HG03095 (cell line): ENCODE data around the gene ZBED4.
"Not testable (repeated sequence)": the region's sequence is repeated elsewhere in the genome, so short reads cannot be mapped to it uniquely, and the experiment has no call there.

Experiments used
- ATAC-seq: cut with Tn5 transposase; IDR thresholded peaks from one replicate; pipeline ENCODE4 v1.9.1; 2021; ENCODE audit warnings: moderate library complexity; ENCODE audit not compliant: unreplicated experiment

Gene ZBED4

DNA sequence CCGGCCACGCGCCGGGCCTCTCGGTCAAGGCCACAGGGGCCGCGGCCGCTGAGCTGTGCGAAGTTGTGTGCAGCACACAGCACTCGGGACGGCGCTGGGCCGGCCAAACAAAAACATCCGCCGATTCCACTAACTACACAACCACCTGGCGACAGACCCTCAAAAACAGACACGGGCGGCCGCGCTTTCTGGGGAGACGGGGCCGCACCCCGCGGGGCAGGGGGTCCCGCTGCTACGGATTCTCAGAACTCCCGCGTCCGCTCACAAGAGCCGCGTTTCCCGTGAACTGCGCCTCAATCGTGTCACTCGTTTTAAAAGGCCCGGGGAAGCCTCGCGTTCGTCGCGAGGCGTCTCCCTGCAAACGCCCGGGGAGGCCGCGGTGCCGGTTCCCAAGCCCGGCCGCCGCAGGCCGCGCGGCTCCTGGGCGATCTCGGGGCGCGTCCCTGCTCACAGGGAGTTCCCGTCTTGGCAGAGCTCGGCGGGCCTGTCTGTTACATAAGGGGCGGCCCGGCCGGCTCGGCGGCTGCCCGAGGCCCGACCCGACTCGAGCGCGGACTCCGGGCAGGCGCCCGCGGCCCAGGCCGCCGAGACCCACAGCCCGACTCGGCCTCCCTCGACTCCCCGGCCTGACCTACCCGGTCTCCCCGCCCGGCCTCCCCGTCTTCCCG lies 26.9 kb upstream of the ZBED4 start:
- ATAC-seq: no peak

DNA sequence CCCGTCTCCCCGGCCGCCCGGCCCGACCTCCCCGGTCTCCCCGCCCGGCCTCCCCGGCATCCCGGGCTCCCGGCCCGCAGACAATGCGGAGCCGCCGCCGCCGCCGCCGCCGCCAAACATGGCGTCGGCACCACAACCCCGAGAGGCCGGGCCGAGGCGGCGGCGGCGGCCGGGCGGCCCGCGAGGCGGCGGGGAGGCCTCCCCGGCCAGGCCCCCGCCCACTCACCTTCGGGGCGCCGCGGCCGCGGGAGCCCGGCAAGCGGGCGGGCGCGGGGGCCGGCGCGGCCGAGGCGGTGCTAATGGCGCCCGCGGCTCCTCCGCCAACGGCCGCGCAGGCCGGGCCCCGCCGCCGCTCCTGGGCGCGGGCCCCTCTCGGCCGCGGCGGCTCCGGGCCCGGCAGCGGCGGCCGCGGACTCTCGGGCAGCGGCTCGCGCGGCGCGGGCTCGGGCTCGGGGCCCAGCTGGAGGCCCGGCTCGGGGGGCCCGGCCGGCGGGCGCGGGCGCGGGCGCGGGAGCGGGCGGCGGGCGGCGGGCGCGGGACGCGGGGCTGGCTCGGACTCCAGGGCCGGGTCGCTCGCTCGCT lies 26.3 kb upstream of the ZBED4 start:
- ATAC-seq: no peak

DNA sequence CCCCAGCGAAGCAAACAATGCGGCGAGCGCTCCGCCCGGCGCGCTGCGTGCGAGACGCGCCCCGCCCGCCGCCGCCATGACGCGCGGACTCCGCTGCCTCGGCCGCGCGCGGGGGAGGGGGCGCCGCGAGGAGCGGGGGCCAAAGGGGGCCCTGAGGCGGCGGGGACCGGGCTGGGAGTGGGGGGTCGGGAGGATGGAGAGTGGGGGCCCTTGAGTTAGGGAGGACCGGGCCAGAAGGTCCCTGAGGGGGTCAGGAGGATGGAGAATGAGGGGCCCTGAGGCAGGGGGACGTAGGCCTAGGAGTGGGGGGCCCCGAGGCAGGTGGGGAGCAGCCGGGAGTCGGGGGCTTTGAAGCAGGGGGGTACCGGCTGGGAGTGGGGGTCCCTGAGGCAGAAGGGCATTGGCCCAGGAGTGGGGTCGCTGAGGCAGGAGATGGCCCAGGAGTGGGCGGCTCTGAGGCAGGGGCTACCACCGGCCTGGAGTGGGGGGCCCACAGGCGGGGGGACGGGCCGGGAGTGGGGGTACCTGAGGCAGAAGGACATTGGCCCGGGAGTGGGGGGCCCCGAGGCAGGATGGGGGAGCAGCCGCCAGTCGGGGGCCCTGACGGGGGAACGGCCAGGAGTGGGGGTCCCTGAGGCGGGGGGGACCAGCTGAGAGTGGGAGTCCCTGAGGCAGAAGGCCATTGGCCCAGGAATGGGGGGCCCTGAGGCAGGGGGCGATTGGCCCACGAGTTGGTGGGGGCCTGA lies 25.6 kb upstream of the ZBED4 start, which contains the start of gene BRD1:
Gene BRD1 (minus strand): TSS at position 21 of the 746 bp plus-strand sequence. CDS start 3,556 bp downstream, outside the sequence.
- no peak for ATAC-seq

DNA sequence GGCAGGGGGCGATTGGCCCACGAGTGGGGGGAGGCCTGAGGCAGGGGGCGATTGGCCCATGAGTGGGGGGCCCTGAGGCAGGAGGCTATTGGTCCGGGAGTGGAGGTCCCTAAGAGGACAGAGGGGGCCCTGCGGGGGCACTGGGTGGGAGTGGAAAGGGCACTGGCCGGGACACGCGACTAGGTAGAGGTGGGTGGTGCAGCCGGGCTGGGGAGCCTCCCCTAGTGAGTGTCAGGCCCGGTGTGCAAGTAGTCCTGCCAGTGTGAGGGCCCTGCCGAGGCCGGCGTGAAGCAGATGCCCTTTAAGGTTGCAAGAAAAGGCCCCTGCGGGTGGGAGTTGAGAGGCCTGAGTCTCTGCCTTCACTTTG lies 25.1 kb upstream of the ZBED4 start:
- no peak for ATAC-seq

DNA sequence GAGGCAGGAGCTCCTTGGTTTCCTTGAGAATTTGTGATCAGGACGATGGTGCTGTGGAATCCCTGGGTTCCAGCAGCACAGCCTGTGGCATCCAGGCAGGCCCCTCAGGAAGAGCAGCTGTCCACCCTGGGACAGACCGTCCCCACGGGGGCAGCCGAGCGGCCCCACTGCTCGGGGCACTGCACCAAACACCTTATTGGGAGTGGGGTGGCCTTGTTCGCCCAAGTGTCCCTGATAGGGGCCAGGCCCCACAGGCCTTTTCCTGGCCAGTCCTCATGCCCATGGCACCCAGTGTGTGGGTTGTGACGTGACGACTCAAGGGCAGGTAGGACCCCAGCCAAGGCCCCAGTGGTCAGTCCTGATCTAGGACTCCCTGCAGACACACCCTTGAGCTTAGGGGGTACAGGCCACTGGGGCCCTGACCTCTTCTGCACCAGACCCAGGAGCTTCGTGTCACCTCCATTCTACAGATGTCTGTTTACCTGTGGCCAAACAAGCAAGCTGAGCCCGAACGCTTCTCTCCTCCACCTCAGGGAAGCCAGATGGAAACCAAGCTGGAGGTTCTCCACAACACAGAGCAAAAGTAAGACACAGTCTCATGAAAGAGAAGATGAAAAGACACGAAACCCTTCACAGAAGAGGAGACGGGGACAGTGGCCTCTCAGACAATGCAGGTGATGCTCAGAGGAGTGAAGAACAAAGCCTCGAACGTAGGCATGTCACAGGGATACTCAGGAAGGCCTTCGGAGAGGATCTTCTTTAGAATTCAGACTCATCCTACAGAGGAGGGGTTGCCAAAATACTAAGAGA lies 24.4 kb upstream of the ZBED4 start:
- no peak for ATAC-seq

DNA sequence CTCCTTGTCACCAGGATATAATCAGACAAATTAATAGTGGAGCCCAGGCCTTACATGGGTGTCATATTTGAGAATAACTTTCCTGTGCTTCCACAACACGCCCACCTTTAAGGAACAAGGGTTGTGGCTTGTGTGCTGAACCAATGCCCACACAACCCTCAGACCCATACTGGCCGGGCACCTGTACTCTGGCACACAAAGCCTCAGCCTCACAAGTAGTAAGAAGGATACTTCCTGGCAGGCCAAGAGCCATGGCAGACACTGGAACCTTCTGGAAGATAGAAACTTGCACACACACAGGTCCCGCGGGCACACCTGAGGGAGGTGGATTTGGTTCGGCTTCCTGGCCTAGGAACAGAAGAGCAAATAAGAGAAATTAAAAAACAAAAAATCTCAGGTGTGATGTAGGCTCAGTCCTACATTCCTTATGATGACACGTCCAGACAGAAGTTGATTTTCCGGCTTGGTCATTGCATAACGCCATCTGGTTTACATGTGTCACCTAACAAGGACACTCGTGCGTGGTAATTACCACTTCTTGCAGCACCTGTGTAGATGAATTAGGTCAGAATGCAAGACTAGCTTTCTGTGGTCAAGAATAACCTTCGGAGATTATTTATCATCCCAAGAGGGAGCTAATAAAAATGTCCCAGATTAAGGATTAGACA lies 20.2 kb upstream of the ZBED4 start:
- ATAC-seq: no peak

DNA sequence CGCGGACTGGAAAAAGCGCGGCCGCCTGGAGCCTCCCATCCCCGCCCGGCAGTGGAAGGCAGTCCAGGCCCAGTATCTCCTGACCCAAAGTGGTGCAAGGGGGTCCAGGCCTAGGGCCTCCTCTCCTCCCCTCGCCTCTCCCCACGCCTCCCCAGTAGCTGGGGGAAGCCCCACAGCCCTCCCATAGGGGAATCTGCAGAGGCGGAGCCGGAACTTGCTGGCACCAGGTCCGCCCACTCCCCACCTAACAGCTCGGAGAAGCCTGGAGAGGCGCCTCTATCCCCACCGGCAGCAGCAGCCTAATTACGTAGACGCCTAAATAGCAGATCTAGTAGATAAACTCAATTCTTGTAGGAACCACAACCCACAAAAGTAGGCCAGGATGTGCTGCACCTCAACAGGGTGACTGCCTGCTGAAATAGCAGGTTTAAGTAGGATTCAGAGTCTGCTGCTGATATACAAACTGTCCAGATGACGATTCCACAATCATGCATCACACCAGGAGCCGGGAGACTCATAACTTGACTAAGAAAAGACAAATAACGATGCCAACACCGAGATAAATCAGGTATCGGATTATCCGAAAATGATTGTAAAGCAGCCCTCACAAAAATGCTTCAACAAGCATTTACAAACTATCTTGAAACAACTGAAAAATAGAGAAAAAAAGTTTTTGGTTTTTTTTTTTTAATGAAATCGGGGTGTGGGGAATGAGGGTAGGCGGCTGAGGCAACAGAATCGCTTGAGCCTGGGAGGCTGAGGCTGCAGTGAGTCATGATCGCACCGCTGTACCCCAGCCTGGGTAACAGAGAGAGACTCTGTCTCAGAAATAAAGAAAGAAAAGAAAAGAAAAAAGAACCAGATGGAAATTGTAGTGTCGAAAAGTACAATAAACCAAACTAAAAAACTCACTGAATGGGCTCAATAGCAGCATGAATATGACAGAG lies 14.6 kb upstream of the ZBED4 start:
- ATAC-seq: peak; percentile 65

DNA sequence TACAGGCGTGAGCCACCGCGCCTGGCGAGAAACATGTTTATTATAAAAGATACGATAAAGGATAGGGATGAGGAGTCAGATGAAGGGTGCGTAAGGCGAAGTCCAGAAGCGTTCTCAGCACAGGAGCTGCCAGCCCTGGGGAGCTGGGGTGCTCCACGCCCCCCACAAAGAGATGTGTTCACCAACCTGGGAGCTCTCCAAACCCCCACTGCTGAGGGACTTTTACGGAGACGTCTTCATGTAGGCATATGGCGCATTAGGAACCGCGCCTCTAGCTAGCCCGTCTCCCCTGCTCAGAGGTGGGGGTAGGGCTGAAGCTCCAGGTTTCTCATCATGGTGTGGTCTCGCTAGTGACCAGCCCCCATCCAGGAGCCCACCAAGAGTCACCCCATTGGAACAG lies 8.4 kb upstream of the ZBED4 start:
- no peak for ATAC-seq

DNA sequence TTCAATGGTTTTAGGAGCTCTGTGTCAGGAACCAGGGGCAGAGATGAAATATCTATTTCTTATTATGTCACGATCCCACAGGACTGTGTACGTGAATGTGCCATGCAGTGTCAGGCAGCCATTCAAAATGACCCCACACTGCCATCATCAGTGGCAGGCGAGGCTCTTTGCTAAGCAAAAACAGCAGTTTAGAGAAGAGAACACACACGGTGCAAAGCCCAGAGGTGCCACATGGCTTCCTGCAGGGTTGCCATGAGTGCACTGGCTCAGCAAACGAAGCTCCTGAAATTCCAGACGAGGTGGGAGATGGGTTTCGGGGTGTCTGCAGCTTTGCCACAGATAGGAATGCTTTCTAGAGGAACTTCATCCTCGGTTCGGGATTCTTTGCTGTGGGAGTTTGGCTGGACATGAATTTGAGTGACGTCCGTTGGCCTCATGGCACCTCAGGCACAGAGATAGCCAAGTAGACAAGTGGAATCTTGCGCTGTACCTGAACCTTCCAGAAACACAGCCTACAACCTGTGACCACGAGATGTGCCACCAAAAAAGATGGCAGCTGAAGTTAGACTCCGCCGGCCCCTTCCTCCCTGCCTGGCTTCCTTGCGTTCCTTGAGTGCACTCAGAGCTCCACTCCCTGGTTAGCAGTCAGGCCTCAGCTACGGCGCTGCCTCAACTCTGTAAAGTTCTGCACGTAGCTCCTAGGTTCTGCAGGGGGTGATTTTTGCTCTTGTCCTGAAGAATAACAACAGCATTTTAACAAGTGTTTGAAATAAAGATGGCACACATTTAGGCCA lies 7.8 kb upstream of the ZBED4 start:
- ATAC-seq: no peak

DNA sequence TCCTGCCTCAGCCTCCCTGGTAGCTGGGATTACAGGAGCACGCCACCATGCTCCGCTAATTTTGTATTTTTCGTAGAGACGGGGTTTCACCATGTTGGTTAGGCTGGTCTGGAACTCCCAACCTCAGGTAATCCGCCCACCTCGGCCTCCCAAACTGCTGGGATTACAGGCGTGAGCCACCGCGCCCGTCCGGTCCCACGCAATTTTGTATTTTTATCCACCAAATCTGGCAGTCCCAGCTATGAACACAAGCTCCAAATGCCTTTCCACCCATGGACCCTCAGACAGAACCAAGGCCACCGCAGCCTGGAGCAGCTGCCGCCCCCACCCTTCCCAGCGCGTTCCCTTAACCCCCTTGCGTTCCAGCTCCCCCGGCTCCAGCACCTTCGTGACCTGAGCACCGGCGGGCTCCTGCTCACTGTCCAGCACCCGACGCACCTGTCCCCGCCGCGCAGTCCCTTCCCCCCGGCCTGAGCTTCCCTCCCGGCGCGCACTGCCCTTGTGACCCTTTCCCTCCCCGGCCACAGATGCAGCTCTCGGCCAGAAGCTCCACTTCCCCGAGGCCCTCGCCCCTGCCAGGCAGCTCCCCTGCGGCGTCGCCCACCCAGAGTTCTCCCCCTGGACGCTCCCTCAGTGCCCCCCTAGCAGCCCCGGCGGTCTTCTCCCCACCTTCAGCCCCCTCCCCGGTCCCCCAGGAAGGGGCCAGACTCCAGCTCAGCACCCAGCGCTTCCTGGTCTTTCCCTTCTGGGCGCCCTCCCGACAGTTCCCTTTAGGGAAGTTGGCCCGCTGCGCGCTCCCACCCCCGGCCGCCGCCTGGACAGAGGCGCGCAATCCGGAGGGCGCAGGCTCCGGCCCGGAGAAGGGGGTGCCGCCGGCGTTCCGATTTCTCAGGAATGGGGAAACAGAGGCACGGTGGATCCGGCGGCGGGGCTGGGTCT lies 5.6 kb upstream of the ZBED4 start:
- no peak for ATAC-seq

DNA sequence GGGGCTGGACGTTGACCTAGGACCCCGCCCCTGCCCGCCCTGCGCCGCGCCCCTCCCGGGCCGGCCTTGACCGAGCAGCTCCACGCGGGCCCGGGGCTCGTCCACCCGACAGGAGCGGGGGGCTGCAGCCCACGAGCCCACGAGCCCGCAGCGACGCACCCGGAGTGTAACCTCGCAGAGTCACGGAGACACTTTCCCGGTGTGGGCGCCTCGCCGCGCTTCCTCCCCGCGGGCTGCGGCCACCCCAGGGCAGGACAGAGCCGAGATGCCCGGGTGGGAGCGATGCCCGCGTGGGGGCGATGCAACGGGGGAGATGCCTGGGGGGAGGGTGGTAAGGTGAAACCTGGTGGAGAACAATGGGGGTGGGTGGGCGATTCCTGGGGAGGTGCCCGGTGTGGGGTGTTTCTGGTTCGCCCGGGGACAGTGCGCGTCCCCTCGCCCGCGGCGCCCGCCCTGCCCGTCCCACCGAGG lies 4.9 kb upstream of the ZBED4 start:
- ATAC-seq: no peak

DNA sequence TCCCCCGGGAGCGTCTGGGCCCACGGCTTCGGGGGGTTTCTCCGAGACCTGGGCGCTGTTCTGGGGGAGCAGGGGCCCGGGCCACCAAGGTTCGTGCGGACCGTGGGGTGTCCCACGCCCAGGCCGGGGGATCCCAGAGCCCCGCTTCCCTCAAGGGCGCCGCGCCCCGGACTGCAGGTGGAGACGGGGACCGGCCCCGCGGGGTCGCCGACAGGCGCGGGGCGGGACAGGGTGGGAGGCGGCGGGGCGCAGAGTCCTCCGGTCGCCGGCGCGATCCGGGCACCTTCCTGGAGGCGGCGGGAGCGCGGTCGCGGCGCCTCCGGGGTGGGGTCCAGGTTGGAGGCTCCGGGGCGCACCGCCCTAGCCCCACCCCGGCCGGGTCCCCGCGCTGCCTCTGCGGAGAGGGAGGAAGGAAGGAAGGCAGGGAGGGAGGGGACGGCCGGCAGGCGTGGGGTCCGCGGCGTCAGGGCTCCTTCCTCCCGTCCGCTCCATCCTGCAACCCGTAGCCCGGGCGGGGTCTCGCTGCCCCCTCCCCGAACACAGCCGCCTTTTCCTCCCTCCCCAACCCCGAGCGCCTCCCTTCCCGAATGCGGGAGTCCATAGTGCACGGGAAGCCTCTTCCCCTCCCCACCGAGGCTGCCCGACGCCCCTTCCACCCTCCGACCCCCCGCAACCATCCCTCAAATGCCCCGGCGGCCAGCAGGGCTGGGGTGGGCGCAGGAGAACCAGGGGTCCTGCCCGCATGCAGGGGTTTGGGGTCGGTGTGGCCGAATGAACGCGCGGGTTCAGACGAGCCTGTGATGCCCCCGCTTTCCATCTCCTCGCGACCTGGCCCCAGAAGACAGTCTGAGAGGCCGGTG lies 4.3 kb upstream of the ZBED4 start:
- no peak for ATAC-seq

DNA sequence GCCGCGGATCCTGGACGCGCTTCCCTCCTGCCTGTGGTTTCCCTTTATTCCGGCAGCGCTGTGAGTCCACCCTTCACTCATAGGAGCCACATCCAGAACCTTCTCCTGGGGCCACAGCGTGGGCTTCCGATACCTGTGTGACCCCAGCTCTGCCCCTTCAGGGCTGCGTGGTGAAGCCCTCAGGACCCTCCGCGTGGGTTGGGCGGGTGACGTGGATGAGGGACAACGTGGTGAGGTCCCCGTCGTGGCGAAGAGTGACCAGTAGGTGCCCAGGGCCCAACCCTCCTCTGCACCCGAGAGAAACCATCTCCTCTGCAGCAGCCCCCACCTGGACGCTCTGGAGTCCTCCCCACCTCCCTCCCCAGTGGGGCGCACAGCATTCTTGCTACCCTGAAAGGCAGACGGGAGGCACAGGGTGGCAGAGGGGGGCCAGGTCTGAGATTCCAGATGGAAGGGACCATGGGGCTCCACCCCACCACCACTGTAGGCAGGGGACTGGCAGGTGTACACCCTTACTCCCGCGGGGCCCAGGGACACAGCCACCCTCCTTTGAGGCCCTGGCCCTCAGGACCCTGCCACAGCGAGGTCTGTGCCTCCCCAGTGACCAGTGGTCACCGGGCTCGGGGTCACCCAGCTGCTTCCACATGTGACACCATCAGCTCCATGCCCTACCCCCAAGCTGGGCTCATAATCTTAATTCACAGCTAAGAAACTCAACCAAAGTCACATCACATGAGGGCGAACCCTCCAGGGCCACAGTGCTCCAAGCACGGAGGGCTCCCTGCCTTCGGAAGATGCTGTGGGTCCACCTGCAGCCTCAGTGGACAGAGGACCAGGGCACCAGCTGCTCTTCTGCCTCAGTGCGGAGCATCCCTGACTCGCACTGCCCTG lies 3.4 kb upstream of the ZBED4 start:
- ATAC-seq: no peak

DNA sequence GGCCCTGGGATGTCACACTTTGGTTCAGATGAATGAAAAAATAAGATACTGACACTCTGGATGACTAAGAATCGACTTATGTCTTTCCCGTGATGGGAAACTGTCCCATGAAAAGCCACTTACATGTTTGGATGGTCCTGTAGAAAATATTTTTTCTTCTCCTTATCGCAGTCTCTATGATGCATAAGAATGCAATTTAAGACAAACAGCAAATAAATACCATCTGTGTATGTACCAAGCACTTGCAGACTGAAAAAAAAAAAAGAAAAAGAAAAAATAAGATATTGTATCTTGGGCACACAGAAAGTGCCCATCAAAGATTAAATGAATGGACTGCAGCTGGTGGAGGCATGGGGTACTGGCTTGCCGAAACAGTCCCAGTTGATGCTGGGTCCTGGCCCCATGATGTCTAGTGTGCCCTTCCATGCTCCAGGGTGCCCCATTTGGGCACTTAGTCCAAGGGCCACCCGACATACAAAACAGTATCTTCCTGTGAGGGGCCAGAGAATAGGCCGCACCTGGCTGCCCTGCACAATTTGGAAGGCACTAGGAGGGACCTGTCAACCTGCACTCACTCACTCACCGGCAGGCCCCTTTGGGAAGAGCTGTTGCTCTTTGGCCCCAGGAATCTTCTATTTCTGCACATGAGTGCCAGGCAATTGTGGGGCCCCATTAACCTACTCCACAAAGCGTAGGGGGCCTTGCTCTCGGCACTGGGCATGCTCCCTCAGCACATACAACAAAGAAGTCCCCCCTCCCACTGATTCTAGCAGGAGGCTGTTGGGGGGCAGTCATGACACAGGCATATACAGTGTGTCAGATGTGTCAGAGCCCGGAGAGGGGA lies 2.5 kb upstream of the ZBED4 start:
- ATAC-seq: no peak

DNA sequence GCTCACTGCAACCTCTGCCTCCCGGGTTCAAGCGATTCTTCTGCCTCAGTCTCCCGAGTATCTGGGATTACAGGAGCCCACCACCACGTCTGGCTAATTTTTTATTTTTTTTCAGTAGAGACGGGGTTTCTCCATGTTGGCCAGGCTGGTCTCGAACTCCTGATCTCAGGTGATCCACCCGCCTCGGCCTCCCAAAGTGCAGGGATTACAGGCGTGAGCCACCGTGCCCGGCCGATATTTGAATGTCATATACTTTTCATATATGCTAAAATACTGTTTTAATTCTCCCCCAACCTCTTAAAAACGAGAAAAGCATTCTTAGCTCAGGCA lies 1.1 kb upstream of the ZBED4 start:
- ATAC-seq: not testable (repeated sequence)
